GM19025 (cell line): ENCODE measurements around the gene PCDH10.
"Not testable (repeated sequence)": the region's sequence is repeated elsewhere in the genome, so short reads cannot be mapped to it uniquely, and the experiment has no call there.

Experiments
- ATAC-seq: cut with Tn5 transposase; IDR thresholded peaks from one replicate; pipeline ENCODE4 v1.9.1; 2021; ENCODE audit warnings: mild to moderate bottlenecking, low read depth, moderate library complexity; ENCODE audit not compliant: unreplicated experiment

Gene PCDH10

GRCh38 chr4:133208694-133209285, 59.7 kb downstream of the PCDH10 start:
- no peak for ATAC-seq

GRCh38 chr4:133233922-133234321, 84.8 kb downstream of the PCDH10 start:
- ATAC-seq, result no peak

- ATAC-seq, result not testable (repeated sequence)
Observed at GRCh38 chr4:133240451-133240850, 91.4 kb downstream of the PCDH10 start.
